PC-3 (cell line): ENCODE data around the gene KLHL28. TPM values are rescaled to one million over a fixed set of nuclear protein-coding genes. Genes with fewer than 3 reads are reported as not detected.

ENCODE experiments used
- ATAC-seq: fragments of 200-7000 bp; cut with Tn5 transposase; 2 replicates; pipeline ENCODE4 v1.9.1; 2020; ENCODE audit warnings: mild to moderate bottlenecking, moderate library complexity
- BruUV-seq: library from RNA; stranded (reverse); fragments of 400-500 nt; replicated peaks from 2 replicates; lab custom pipeline; 2021; lab: Mats Ljungman, UMichigan
- CTCF ChIA-PET: fragments of 300-600 bp; sonication (Branson Sonifier 250); formaldehyde crosslinking; loops from one replicate; lab custom pipeline; 2022; ENCODE audit warnings: antibody characterized with exemption; lab: Charles Lee
- POLR2A ChIA-PET: fragments of 300-600 bp; sonication (Branson Sonifier 250); formaldehyde crosslinking; loops from one replicate; lab custom pipeline; 2022; ENCODE audit warnings: antibody characterized with exemption; ENCODE audit not compliant: unreplicated experiment; lab: Charles Lee
- DNase-seq: peaks from one replicate; pipeline ENCODE4 v3.0.0-alpha.2; 2015
- H2AFZ ChIP-seq: fragments of 300-600 bp; sonication (generic); 2 replicates; pipeline ENCODE4 v1.6.0; 2016; ENCODE audit warnings: antibody characterized with exemption, low read length
- H3F3A ChIP-seq: fragments of 300-600 bp; sonication (generic); one replicate; pipeline ENCODE4 v1.6.0; 2017; ENCODE audit warnings: antibody characterized with exemption, low read length, control low read depth, mild to moderate bottlenecking; ENCODE audit not compliant: unreplicated experiment
- H3K27ac ChIP-seq: fragments of 300-600 bp; sonication (generic); 2 replicates; pipeline ENCODE4 v1.5.1; 2016; ENCODE audit warnings: mild to moderate bottlenecking, low read length
- H3K27me3 ChIP-seq: fragments of 300-600 bp; sonication (generic); 2 replicates; pipeline ENCODE4 v1.6.1; 2016; ENCODE audit warnings: low read length, mixed read lengths
- H3K36me3 ChIP-seq: fragments of 300-600 bp; sonication (generic); 2 replicates; pipeline ENCODE4 v1.6.1; 2016; ENCODE audit warnings: low read depth, mixed run types, low read length, mixed read lengths
- H3K4me1 ChIP-seq: fragments of 300-600 bp; sonication (generic); 2 replicates; pipeline ENCODE4 v1.5.1; 2016; ENCODE audit warnings: low read length; ENCODE audit not compliant: insufficient read depth
- H3K4me2 ChIP-seq: fragments of 300-600 bp; sonication (generic); 2 replicates; pipeline ENCODE4 v1.6.0; 2016; ENCODE audit warnings: low read length
- H3K4me3 ChIP-seq: fragments of 300-600 bp; sonication (generic); 2 replicates; pipeline ENCODE4 v1.5.1; 2016; ENCODE audit warnings: mild to moderate bottlenecking, low read length, mixed read lengths
- H3K79me2 ChIP-seq: fragments of 300-600 bp; sonication (generic); 2 replicates; pipeline ENCODE4 v1.6.1; 2017; ENCODE audit warnings: low read length, mixed read lengths
- H3K9ac ChIP-seq: fragments of 300-600 bp; sonication (generic); 2 replicates; pipeline ENCODE4 v1.6.0; 2016; ENCODE audit warnings: mild to moderate bottlenecking, low read length
- H3K9me2 ChIP-seq: fragments of 300-600 bp; sonication (generic); replicated peaks from 2 replicates; pipeline ENCODE4 v1.6.1; 2016; ENCODE audit warnings: mixed run types, low read length, mixed read lengths
- H3K9me3 ChIP-seq: fragments of 300-600 bp; sonication (generic); 2 replicates; pipeline ENCODE4 v1.6.1; 2016; ENCODE audit warnings: low read length, mixed read lengths
- H4K20me1 ChIP-seq: fragments of 300-600 bp; sonication (generic); 2 replicates; pipeline ENCODE4 v1.6.1; 2016; ENCODE audit warnings: low read length, mixed read lengths
- CTCF ChIP-seq: fragments of 300-600 bp; sonication (generic); conservative IDR thresholded peaks from 2 replicates; pipeline ENCODE4 v1.5.1; 2017; ENCODE audit warnings: antibody characterized with exemption, low read depth, mild to moderate bottlenecking, low read length
- EZH2 ChIP-seq: fragments of 300-600 bp; sonication (generic); IDR thresholded peaks from one replicate; pipeline ENCODE4 v1.6.1; 2017; ENCODE audit warnings: antibody characterized with exemption, mild to moderate bottlenecking, low read length; ENCODE audit not compliant: unreplicated experiment
- EZH2phosphoT487 ChIP-seq: fragments of 300-600 bp; sonication (generic); IDR thresholded peaks from 2 replicates; pipeline ENCODE4 v1.6.1; 2018; ENCODE audit warnings: mild to moderate bottlenecking, antibody characterized with exemption, low read length, borderline replicate concordance
- intact Hi-C: fragments of 100-400 bp; cut with micrococcal nuclease; formaldehyde crosslinking; loops from 2 replicates; pipeline ENCODE4 v1.9.0; 2023
- total RNA-seq: library from RNA; depleted of rRNA; stranded (reverse); fragments of >200 nt; gene quantifications from 2 replicates; pipeline ENCODE4 v1.2.3, GENCODE V29; 2014

KLHL28 gene
- total RNA-seq, 1 experiment from 2014 or later = 2.5 TPM

GRCh38 chr14:44952391-44953110, 9.2 kb downstream of the KLHL28 start:
- no peak overlapping the region for H3K9ac ChIP-seq
- ATAC-seq (no peak), DNase-seq (no peak)
- no peak overlapping the region for H3K27ac ChIP-seq
- H3K4me3 ChIP-seq = no peak overlapping the region
- H3K9me3 ChIP-seq = no peaks in the 10 kb centered on the region
- no peaks in the 10 kb centered on the region for H3K9me2 ChIP-seq
- no peak overlapping the region for H2AFZ ChIP-seq
- H3K4me1 ChIP-seq = no peaks in the 10 kb centered on the region
- H3K27me3 ChIP-seq = no peaks in the 10 kb centered on the region
- ChIA-PET POLR2A (no interaction called here), CTCF (no interaction called here)
- no peak overlapping the region for H3K4me2 ChIP-seq
- H3K79me2 ChIP-seq = peaks cover 31% of the 10 kb centered on the region
- no peaks in the 10 kb centered on the region; the same call in 1 of the 2 replicates for H3K36me3 ChIP-seq
- BruUV-seq = no TSS peak
- TF ChIP-seq EZH2 (no peak), EZH2phosphoT487 (no peak), CTCF (no peak)
- H4K20me1 ChIP-seq = no peaks in the 10 kb centered on the region
- intact Hi-C loops = no loop called here
- H3F3A ChIP-seq = no peaks in the 10 kb centered on the region

- POLR2A ChIA-PET = no interaction called here
- Histone ChIP-seq H3K4me2 (no peak overlapping the region), H3K79me2 (peaks cover 17% of the 10 kb centered on the region), H3K4me1 (no peaks in the 10 kb centered on the region), H3K9me2 (no peaks in the 10 kb centered on the region), H3K36me3 (no peaks in the 10 kb centered on the region; the same call in 1 of the 2 replicates), H3F3A (no peaks in the 10 kb centered on the region), H3K27ac (no peak overlapping the region), H3K9ac (no peak overlapping the region), H3K4me3 (no peak overlapping the region), H2AFZ (no peak overlapping the region), H3K27me3 (no peaks in the 10 kb centered on the region), H4K20me1 (no peaks in the 10 kb centered on the region), H3K9me3 (no peaks in the 10 kb centered on the region)
- DNase-seq (no peak), ATAC-seq (no peak)
- no TSS peak for BruUV-seq
- intact Hi-C loops = no loop called here
- CTCF ChIA-PET = no interaction called here
- TF ChIP-seq EZH2 (no peak), CTCF (no peak), EZH2phosphoT487 (no peak)
These were observed 10.7 kb downstream of the KLHL28 start for GRCh38 chr14:44951051-44951450.

- intact Hi-C loops = no loop called here
- BruUV-seq = no TSS peak
- no peaks in the 10 kb centered on the region for H3K9me2 ChIP-seq
- H4K20me1 ChIP-seq = no peaks in the 10 kb centered on the region
- ChIA-PET POLR2A (no interaction called here), CTCF (no interaction called here)
- H3K27ac ChIP-seq = no peak overlapping the region
- no peaks in the 10 kb centered on the region for H3K79me2 ChIP-seq
- no peaks in the 10 kb centered on the region for H3K27me3 ChIP-seq
- DNase-seq = no peak
- no peaks in the 10 kb centered on the region for H3F3A ChIP-seq
- no peak overlapping the region for H2AFZ ChIP-seq
- H3K4me2 ChIP-seq = no peak overlapping the region
- ATAC-seq = no peak
- H3K36me3 ChIP-seq = peaks cover 16% of the 10 kb centered on the region; the same call in 1 of the 2 replicates
- H3K9ac ChIP-seq = no peak overlapping the region
- TF ChIP-seq EZH2phosphoT487 (no peak), EZH2 (no peak), CTCF (no peak)
- H3K4me3 ChIP-seq = no peak overlapping the region
- no peaks in the 10 kb centered on the region for H3K4me1 ChIP-seq
- no peaks in the 10 kb centered on the region for H3K9me3 ChIP-seq
These were observed 16.5 kb downstream of the KLHL28 start for GRCh38 chr14:44945264-44945663.
